KOPT-K1 (cell line): ENCODE measurements around the gene OPN4.

Experiments
- H3K27ac ChIP-seq: fragments of 200-600 bp; sonication (generic); 2 replicates; pipeline ENCODE4 v1.5.1; 2016; ENCODE audit warnings: antibody characterized with exemption, mild to moderate bottlenecking, low read depth, low read length; ENCODE audit not compliant: poor library complexity, severe bottlenecking
- H3K36me3 ChIP-seq: fragments of 200-600 bp; sonication (generic); 2 replicates; pipeline ENCODE4 v1.5.1; 2017; ENCODE audit warnings: antibody characterized with exemption, mild to moderate bottlenecking, low read length, moderate library complexity; ENCODE audit not compliant: insufficient read depth
- H3K9me3 ChIP-seq: fragments of 200-600 bp; sonication (generic); 2 replicates; pipeline ENCODE4 v1.5.1; 2017; ENCODE audit warnings: antibody characterized with exemption, low read length, mild to moderate bottlenecking; ENCODE audit not compliant: insufficient read depth, poor library complexity, severe bottlenecking

OPN4 gene

DNA sequence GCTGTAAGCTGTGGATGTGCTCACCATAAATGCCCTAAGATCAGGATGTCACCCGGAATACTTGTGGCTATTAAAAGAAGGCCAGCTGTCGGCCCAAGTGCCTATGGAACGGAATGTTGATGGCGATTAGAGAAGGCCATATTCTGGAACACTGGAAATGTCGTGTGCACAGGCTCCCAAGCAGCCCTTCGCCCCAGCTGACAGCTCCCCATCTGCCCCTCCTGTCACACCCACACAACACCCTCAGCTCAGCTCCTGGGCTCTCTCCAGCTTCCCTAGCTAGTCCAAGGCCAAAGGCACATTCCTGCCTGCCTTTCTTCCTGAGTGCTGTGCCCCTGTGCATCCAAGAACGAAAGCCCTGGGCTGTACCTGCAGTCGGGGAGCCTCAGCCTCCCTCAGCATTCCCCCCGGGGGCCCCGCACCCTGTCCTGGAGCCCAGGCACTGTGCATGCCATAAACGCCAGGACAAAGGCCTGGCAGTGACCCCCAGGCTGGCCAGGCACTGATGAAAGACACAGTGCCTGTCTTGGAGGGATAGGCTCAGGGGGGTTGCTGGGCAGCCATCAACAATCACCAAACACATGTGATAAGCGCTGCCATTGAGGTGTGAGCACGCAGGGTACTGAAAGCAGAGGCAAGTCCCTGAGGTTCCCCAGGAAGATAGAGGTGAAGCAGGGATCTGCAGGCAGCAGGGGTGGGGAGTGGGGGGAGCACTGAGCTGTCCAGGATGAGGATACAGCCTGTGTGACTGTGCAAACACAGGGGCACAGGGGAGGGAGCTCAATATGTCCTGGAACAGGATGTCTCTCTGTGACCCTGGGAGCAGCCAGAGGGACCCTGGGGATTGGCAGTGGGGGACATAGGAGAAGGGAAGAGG is 10.2 kb downstream of the OPN4 start:
- no peaks in the 10 kb centered on the region for H3K9me3 ChIP-seq
- no peaks in the 10 kb centered on the region for H3K36me3 ChIP-seq
- H3K27ac ChIP-seq: no peak overlapping the region

GRCh38 chr10:86665218-86665607 is 10.9 kb downstream of the OPN4 start:
- no peaks in the 10 kb centered on the region for H3K36me3 ChIP-seq
- H3K9me3 ChIP-seq: no peaks in the 10 kb centered on the region
- no peak overlapping the region for H3K27ac ChIP-seq

DNA sequence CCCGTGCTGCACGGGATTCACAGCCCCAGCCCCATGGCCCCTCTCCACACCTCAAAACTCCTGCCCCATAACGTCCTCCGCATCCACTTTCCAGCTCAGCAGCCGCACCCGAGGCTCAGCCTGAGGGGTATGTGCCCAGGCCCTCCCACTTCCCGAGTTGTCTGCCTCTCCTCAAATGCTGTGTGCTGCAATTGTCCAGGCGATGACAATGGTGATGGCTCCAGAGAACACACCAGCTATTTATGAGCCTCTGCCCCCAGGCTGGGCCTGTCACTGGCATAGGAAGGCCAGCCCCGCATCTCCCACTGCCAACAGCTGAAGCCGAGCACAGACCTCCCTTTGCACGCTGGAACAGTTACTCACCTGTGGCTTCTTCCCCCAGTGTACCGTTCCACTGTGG is 11.5 kb downstream of the OPN4 start:
- Histone ChIP-seq H3K27ac (no peak overlapping the region), H3K9me3 (no peaks in the 10 kb centered on the region), H3K36me3 (no peaks in the 10 kb centered on the region)

DNA sequence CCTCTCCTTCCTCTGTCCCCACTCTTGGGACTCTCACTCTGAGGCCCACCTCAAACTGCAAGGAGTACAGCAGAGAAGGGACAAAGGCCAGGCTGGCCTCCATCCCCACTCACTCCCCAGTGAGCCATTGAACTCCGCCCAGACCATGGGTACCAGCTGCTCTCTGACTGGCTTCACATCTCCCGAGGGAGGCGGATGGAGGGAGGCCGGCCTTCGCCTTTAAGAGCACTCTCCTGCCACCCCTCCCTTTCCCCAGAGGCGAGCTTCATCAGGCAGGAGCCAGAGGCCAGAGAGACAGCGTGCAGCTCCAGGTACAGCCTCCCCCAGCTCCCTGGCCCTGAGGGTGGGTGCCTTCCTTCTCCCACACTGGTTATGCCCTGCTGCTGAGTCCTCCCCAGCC is 12.2 kb downstream of the OPN4 start:
- Histone ChIP-seq H3K36me3 (no peaks in the 10 kb centered on the region), H3K9me3 (no peaks in the 10 kb centered on the region), H3K27ac (no peak overlapping the region)

DNA sequence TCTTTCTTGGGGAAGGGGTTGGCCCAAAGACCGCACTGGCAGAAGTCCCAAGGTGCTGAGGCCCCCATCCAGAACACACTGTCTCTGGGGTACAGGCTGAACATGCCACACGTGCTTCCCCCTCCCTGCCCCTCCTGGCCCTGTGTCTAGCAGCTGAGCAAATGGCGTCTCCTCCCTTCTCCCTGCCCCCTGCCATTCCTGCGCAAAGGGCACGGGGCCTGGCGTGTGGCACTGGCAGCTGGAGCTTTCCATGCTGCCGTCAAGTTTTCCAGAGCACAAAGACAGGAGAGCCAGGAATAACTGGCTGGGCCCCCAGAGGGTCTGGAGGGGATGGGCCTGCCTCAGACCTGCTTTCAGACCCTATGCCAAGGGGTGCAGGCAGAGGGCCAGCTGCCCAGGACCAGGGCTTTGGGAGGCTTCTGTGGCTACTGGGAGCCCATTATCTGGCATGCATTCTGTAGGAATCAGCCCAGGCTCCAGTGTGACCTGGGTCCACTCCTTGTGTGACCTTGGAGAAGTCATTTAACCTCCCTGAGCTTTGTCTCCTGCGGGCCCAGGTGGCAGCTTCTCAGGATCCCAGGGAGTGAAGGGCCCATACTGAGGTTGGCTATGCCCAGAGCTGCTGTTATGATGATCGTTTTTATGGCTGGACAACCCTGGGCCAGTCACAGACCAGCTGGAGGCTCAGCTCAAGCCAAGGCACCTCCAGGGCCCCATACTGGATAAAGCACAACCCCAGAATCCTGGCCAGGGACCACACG is 13.3 kb downstream of the OPN4 start:
- Histone ChIP-seq H3K9me3 (no peaks in the 10 kb centered on the region), H3K27ac (no peak overlapping the region), H3K36me3 (no peaks in the 10 kb centered on the region)

DNA sequence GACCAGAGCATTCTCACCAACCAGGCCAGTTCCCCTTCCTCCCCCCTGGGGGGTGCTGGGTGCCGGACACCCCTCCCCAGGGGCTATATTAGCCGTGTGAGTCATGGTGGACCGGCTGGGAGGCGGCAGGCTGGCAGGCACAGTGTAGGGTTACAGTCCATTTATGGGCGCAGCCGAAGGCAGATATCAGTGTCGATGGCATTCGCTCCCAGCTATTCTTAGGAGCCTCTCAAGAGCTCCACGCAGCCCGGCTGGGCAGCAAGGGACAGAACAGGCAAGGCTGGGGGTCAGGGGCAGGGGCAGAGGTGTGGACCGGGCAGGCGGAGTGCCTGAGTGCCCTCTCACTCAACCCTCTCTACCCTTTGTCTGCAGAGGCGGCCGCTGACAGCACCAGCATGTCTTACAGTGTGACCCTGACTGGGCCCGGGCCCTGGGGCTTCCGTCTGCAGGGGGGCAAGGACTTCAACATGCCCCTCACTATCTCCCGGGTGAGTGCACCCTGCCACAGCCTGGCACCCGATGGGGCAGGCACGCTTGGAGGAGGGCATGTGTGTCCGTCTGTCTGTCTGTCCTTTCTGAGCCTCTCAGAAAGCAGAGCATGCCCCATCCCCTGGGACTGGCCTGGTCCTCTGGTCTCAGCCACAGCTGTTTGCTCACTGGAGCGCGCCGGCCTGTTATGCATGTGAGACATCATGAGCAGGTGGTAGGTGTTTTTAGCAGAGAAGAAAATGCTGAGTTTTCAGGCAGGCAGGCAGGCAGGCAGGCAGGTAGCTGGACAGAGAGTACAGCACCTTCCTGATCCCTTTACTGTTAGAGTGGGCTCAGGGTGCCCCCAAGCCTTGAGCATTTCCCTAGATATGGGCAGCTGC is 14.2 kb downstream of the OPN4 start, which contains the start of gene LDB3:
Gene LDB3 (plus strand): TSS at position 215 of the 869 bp plus-strand sequence. CDS start 181 bp downstream, at position 396.
- no peaks in the 10 kb centered on the region for H3K9me3 ChIP-seq
- no peak within 1 kb of the TSS for H3K27ac ChIP-seq
- H3K36me3 ChIP-seq: no peaks in the 10 kb centered on the region

- Histone ChIP-seq H3K36me3 (no peaks in the 10 kb centered on the region), H3K9me3 (no peaks in the 10 kb centered on the region), H3K27ac (no peak overlapping the region)
These were observed 16.0 kb downstream of the OPN4 start for GRCh38 chr10:86670290-86670811.

DNA sequence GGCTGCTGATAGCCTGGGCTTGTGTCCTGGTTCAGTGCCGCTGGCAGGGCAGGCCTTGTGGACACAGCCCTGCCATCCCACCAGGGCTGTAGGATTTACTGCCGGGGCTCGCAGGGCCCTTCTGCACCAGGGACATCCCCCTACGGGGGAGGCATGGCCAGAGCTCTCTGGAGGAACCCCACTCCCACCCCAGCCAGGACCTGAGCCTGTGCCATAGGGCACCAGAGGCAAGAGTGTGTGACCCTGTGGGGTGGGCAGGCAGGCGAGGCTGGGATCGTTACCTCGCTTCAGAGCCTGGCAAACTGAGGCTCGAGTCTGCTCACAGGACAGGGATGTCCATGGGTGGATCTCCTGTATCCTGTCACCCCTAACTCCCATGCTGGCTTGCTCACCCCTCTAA is 16.5 kb downstream of the OPN4 start:
- Histone ChIP-seq H3K36me3 (no peaks in the 10 kb centered on the region), H3K27ac (no peak overlapping the region), H3K9me3 (no peaks in the 10 kb centered on the region)

- Histone ChIP-seq H3K36me3 (no peaks in the 10 kb centered on the region), H3K27ac (no peak overlapping the region)
These were observed 17.1 kb downstream of the OPN4 start for GRCh38 chr10:86671419-86671818.

DNA sequence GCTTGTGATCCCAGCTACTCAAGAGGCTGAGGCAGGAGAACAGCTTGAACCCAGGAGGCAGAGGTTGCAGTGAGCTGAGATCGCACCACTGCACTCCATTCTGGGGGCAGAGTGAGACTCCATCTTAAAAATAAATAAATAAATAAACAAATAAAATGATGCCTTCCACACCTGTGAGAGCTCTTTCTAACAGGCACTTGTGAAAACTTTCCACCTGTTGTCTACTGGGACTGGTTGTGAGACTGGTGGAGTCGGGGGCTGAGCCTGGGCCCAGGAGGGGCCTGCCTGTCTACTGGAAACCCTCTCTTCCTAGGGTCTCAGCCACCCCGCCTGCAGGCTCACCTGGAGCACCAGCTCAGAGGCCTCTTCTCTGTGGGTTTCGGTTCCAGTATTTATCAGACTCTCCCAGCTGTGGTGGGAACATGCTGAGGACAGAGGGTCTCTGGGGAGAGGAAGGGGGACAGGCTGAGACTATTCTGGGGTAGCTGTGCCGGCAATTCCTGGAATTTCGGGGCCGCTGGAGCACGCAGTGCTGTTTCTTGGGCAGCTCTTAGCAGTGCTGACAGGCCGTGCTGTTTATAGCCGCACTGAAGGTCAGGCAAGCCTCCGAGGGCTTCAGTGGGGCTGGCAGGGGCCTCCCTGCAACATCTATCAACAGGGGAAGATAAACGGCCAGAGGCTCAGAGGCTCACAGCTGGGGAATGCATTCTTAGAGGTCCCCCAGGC is 17.8 kb downstream of the OPN4 start:
- no peaks in the 10 kb centered on the region for H3K36me3 ChIP-seq

More at GRCh38 chr10:86671419-86671818, 17.1 kb downstream of the OPN4 start:
- no peaks in the 10 kb centered on the region for H3K9me3 ChIP-seq

GRCh38 chr10:86673216-86673826 is 19.0 kb downstream of the OPN4 start:
- no peaks in the 10 kb centered on the region for H3K9me3 ChIP-seq
- H3K36me3 ChIP-seq: no peaks in the 10 kb centered on the region
- H3K27ac ChIP-seq: no peak overlapping the region

More for the DNA sequence above, 17.8 kb downstream of the OPN4 start:
- Histone ChIP-seq H3K27ac (no peak overlapping the region), H3K9me3 (no peaks in the 10 kb centered on the region)

DNA sequence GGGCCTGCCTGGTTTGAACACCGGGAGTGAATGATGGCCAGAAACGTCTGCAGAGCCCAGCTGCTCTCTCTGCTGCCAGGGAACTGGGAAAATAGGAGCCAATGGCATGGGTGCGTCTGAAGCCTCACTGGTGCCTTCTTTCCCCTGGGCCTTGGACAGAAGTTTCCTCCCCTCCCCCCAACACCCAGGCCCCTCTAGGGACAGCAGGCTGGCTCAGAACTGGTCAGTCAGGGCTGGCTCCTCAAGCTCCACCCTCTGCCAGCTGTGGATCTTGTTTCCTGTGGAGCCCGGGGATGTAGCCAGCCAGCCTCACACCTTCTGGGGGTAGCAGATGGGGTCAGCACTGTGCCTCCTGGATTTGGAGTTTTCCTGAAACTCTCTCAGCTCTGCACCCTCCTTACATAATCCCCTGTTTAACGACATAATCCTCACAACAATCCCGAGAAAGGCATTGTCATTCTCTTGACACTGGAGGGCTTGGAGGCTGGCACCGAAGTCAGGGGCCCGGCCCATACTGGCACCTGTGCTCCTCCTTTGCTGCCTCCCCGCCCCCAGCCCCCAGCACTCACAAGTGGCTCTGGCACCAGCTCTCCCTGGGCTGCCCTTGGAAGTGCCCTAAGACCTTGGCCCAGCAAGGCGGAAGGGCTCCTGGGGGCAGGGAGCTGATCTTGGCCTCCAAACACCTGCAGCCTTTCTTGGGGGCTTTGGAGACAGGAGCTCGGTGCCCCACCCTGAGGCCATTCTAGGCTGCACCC is 19.7 kb downstream of the OPN4 start:
- Histone ChIP-seq H3K27ac (no peak overlapping the region), H3K36me3 (no peaks in the 10 kb centered on the region), H3K9me3 (no peaks in the 10 kb centered on the region)

DNA sequence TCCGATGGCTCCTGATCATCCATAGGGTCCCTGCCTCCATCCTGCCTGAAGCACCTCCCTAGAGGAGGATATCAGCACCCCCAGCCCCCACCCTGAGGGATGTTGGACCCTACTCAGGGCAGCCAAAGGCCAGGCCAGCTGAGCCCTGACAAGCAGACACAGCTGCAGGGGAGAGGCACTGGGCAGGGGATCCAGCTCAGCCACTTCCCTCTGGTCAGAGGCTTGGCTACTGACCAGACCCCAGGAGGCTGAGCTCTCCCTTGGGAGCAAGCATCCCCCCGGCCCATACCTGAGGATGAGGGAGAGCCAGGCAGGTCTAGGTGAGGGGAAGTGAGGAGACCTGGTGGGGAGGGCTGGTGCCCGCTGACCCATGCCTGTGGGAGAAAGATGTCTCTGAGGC is 20.6 kb downstream of the OPN4 start:
- Histone ChIP-seq H3K27ac (no peak overlapping the region), H3K36me3 (no peaks in the 10 kb centered on the region), H3K9me3 (no peaks in the 10 kb centered on the region)
